ENCODE measurements around the gene OR51B6. TPM values are rescaled to one million over a fixed set of nuclear protein-coding genes. Genes with fewer than 3 reads are reported as not detected.

The OR51B6 gene
- total and polyA plus RNA-seq, 9 of the 15 experiments (the other 6 are each of a cell fraction or from before 2014, with no cell fraction given): 0.06 to 0.97 TPM; not detected in 7

- TF ChIP-seq UBTF (IDR thresholded peaks at IDR 0.05; ENCODE audit: borderline replicate concordance in 1 of 2, low read depth in 2 of 2, low read length in 2 of 2) (no peak), ILK (tag; IDR thresholded peaks at IDR 0.05; ENCODE audit: borderline replicate concordance, low read depth) (no peak), CHD1 (IDR thresholded peaks at IDR 0.05; ENCODE audit: low read length) (no peak), NRF1 (conservative IDR thresholded peaks at IDR 0.05 in 1 of 2, IDR thresholded peaks at IDR 0.05 in 1 of 2) (no peak), PTRF (tag; IDR thresholded peaks at IDR 0.05) (peak; percentile 68; the same call in 1 of the 2 replicates), ZNF583 (CRISPR knock-in tag; IDR thresholded peaks at IDR 0.05) (peak; percentile 40; the same call in 1 of the 2 replicates), ZNF395 (CRISPR knock-in tag; IDR thresholded peaks at IDR 0.05) (peak; percentile 39; the same call in 1 of the 2 replicates)
These were observed 16.3 kb downstream of the OR51B6 start (continued) for GRCh38 chr11:5367448-5368074.

Measured in K562 (cell line).